Activated CD4-positive, alpha-beta T cell treated with anti-CD3 and anti-CD28 coated beads, Interleukin-2, amount 50 U/mL, for 4 hours (primary cell): ENCODE results near the gene RNFT1.
A peak's percentile ranks its signal among the peaks of the same experiment; 100 is the strongest.
"Not testable (repeated sequence)": the region's sequence is repeated elsewhere in the genome, so short reads cannot be mapped to it uniquely, and the experiment has no call there.

Source experiments
- DNase-seq, 2 experiments: peaks; one replicate each; pipeline ENCODE4 v3.0.0-alpha.2; 2020

RNFT1 gene

GRCh38 chr17:59964482-59965328 lies at the start of gene RNFT1:
TSS of gene RNFT1 (minus strand) at chr17:59964740. CDS start at chr17:59964663, 77 bp downstream.
- DNase-seq = peak; percentile 91

GRCh38 chr17:60009326-60009725 lies 44.8 kb upstream of the RNFT1 start:
- not testable (repeated sequence) for DNase-seq

GRCh38 chr17:60008377-60008776 lies 43.8 kb upstream of the RNFT1 start:
- not testable (repeated sequence) for DNase-seq

- no peak for DNase-seq
Observed at GRCh38 chr17:60006160-60006559, 41.6 kb upstream of the RNFT1 start.

GRCh38 chr17:60004561-60004960 lies 40.0 kb upstream of the RNFT1 start:
- not testable (repeated sequence) for DNase-seq

GRCh38 chr17:60002405-60002804 lies 37.9 kb upstream of the RNFT1 start:
- not testable (repeated sequence) for DNase-seq

- not testable (repeated sequence) for DNase-seq
Observed at GRCh38 chr17:59996608-59997007, 32.1 kb upstream of the RNFT1 start.

- DNase-seq = not testable (repeated sequence)
Observed at GRCh38 chr17:59975166-59975565, 10.6 kb upstream of the RNFT1 start.

GRCh38 chr17:59973483-59973882 lies 8.9 kb upstream of the RNFT1 start:
- not testable (repeated sequence) for DNase-seq

- DNase-seq = no peak
Observed at GRCh38 chr17:59972778-59973177, 8.2 kb upstream of the RNFT1 start.

GRCh38 chr17:59971771-59972170 lies 7.2 kb upstream of the RNFT1 start:
- not testable (repeated sequence) for DNase-seq

GRCh38 chr17:59963738-59964481 lies 630 bp downstream of the RNFT1 start:
- peak; percentile 35 to 40 for DNase-seq

GRCh38 chr17:59962739-59963318 lies 1.7 kb downstream of the RNFT1 start:
- DNase-seq = no peak

GRCh38 chr17:59959574-59959973 lies 5.0 kb downstream of the RNFT1 start:
- DNase-seq = not testable (repeated sequence)

- DNase-seq = no peak
Observed at GRCh38 chr17:59954856-59955255, 9.7 kb downstream of the RNFT1 start.

GRCh38 chr17:59950049-59950448 lies 14.5 kb downstream of the RNFT1 start:
- DNase-seq = no peak

- not testable (repeated sequence) for DNase-seq
Observed at GRCh38 chr17:59947310-59947709, 17.2 kb downstream of the RNFT1 start.

- DNase-seq = not testable (repeated sequence)
Observed at GRCh38 chr17:59946433-59946832, 18.1 kb downstream of the RNFT1 start.

- no peak for DNase-seq
Observed at GRCh38 chr17:59941131-59941530, 23.4 kb downstream of the RNFT1 start.

- not testable (repeated sequence) for DNase-seq
Observed at GRCh38 chr17:59940697-59941096, 23.8 kb downstream of the RNFT1 start.

- DNase-seq = not testable (repeated sequence)
Observed at GRCh38 chr17:59933317-59933716, 31.2 kb downstream of the RNFT1 start.

- not testable (repeated sequence) for DNase-seq
Observed at GRCh38 chr17:59930768-59931167, 33.8 kb downstream of the RNFT1 start.

GRCh38 chr17:59930121-59930520 lies 34.4 kb downstream of the RNFT1 start:
- DNase-seq = not testable (repeated sequence)
